Measurements from ENCODE around the gene CTDSPL2. TPM values are rescaled to one million over a fixed set of nuclear protein-coding genes. Genes with fewer than 3 reads are reported as not detected.
A peak's percentile ranks its signal among the peaks of the same experiment; 100 is the strongest.

The CTDSPL2 gene
- total and polyA plus RNA-seq, 10 of the 15 experiments (the other 5 are each of a cell fraction or from before 2014, with no cell fraction given), result 10.7 to 77.1 (median 44.9) TPM

DNA sequence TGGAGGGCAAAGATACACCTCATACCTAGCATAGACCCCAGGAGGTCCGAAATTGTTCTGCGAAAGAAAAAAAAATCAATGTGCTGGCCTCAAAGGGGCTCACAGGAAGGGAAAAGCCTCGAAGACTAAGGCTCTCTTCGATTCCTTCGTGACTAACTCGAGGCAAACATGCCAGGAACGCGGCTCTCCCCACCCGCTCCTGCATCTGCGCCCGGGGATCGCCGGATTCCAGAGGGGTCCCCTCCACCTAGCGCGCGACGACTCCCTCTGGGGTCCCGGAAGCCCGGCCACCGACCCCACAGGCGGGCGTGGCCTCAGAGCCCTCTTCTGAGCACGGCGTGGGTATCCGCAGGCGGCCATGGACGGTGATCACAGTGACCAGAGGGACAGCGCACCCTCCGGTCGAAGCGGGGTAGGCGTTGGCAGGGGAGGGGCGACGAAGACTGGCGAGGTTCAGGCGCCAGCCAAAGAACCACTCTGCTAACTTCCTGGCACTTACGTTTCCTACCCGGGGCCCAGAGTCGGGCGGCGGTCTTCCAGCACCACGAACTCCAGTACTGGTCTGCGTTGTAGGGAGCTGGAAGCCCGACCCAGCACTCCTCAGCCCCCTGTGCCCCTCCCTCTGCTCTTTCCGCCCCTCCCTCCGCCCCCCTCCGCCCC is 109.0 kb downstream of the CTDSPL2 start (continued):
- TF ChIP-seq, protein P1, sequence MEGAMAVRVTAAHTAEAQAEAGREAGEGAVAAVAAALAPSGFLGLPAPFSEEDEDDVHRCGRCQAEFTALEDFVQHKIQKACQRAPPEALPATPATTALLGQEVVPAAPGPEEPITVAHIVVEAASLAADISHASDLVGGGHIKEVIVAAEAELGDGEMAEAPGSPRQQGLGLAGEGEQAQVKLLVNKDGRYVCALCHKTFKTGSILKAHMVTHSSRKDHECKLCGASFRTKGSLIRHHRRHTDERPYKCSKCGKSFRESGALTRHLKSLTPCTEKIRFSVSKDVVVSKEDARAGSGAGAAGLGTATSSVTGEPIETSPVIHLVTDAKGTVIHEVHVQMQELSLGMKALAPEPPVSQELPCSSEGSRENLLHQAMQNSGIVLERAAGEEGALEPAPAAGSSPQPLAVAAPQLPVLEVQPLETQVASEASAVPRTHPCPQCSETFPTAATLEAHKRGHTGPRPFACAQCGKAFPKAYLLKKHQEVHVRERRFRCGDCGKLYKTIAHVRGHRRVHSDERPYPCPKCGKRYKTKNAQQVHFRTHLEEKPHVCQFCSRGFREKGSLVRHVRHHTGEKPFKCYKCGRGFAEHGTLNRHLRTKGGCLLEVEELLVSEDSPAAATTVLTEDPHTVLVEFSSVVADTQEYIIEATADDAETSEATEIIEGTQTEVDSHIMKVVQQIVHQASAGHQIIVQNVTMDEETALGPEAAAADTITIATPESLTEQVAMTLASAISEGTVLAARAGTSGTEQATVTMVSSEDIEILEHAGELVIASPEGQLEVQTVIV (IDR thresholded peaks at IDR 0.05; ENCODE audit: borderline replicate concordance, partially characterized antibody), result no peak
- TF ChIP-seq NFXL1 (IDR thresholded peaks at IDR 0.05; ENCODE audit: borderline replicate concordance) (no peak), SREBF1 (IDR thresholded peaks at IDR 0.05; ENCODE audit: low read length) (no peak), SMC3 (IDR thresholded peaks at IDR 0.05; ENCODE audit: borderline replicate concordance, low read length) (no peak), SIX5 (IDR thresholded peaks at IDR 0.05; ENCODE audit: low read depth, low read length, severe bottlenecking) (no peak), SP1 (IDR thresholded peaks at IDR 0.05; ENCODE audit: low read depth, low read length) (no peak), ATF7 (IDR thresholded peaks at IDR 0.05; ENCODE audit: low read depth) (no peak), SMARCA5 (IDR thresholded peaks at IDR 0.05) (peak; percentile 73; the same call in 1 of the 2 replicates), SPI1 (IDR thresholded peaks at IDR 0.05; ENCODE audit: borderline replicate concordance, insufficient read depth, low read depth, low read length) (no peak), SUPT20H (IDR thresholded peaks at IDR 0.05; ENCODE audit: borderline replicate concordance, control insufficient read depth, low read depth, low read length) (no peak), CBX3 (IDR thresholded peaks at IDR 0.05; ENCODE audit: borderline replicate concordance, low read depth) (no peak), TCF7 (IDR thresholded peaks at IDR 0.05; ENCODE audit: borderline replicate concordance) (no peak), POLR2AphosphoS2 (IDR thresholded peaks at IDR 0.05; ENCODE audit: low read depth, low read length) (0 out of 2 replicates have a peak, but pooled peaks have one; percentile 67), POU2F2 (IDR thresholded peaks at IDR 0.05; ENCODE audit: borderline replicate concordance, low read depth, low read length) (peak; percentile 46; the same call in 1 of the 3 replicates), MYC (IDR thresholded peaks at IDR 0.05; ENCODE audit: insufficient read depth, insufficient read length, insufficient replicate concordance, low read length, severe bottlenecking) (no peak), ZNF217 (IDR thresholded peaks at IDR 0.05) (no peak), TARDBP (IDR thresholded peaks at IDR 0.05; ENCODE audit: borderline replicate concordance) (no peak), STAT3 (IDR thresholded peaks at IDR 0.05; ENCODE audit: low read depth, low read length) (no peak), HDAC6 (IDR thresholded peaks at IDR 0.05; ENCODE audit: unreplicated experiment) (no peak)
- TF ChIP-seq, protein P2, sequence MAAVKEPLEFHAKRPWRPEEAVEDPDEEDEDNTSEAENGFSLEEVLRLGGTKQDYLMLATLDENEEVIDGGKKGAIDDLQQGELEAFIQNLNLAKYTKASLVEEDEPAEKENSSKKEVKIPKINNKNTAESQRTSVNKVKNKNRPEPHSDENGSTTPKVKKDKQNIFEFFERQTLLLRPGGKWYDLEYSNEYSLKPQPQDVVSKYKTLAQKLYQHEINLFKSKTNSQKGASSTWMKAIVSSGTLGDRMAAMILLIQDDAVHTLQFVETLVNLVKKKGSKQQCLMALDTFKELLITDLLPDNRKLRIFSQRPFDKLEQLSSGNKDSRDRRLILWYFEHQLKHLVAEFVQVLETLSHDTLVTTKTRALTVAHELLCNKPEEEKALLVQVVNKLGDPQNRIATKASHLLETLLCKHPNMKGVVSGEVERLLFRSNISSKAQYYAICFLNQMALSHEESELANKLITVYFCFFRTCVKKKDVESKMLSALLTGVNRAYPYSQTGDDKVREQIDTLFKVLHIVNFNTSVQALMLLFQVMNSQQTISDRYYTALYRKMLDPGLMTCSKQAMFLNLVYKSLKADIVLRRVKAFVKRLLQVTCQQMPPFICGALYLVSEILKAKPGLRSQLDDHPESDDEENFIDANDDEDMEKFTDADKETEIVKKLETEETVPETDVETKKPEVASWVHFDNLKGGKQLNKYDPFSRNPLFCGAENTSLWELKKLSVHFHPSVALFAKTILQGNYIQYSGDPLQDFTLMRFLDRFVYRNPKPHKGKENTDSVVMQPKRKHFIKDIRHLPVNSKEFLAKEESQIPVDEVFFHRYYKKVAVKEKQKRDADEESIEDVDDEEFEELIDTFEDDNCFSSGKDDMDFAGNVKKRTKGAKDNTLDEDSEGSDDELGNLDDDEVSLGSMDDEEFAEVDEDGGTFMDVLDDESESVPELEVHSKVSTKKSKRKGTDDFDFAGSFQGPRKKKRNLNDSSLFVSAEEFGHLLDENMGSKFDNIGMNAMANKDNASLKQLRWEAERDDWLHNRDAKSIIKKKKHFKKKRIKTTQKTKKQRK (IDR thresholded peaks at IDR 0.05; ENCODE audit: low read depth, low read length), result no peak
- TF ChIP-seq, protein P3, sequence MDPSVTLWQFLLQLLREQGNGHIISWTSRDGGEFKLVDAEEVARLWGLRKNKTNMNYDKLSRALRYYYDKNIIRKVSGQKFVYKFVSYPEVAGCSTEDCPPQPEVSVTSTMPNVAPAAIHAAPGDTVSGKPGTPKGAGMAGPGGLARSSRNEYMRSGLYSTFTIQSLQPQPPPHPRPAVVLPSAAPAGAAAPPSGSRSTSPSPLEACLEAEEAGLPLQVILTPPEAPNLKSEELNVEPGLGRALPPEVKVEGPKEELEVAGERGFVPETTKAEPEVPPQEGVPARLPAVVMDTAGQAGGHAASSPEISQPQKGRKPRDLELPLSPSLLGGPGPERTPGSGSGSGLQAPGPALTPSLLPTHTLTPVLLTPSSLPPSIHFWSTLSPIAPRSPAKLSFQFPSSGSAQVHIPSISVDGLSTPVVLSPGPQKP (IDR thresholded peaks at IDR 0.05; ENCODE audit: low read depth, low read length), result peak; percentile 8; the same call in 1 of the 2 replicates

Data from GM12878 (cell line).